Stimulated activated CD4-positive, alpha-beta T cell treated with anti-CD3 and anti-CD28 coated beads, Interleukin-1b, Interleukin-23, amount 100 ng/mL, for 4 hours (primary cell): Measurements from ENCODE around the gene COL28A1.

Source experiments
- DNase-seq, 2 donors: peaks; one replicate each; pipeline ENCODE4 v3.0.0-alpha.2; 2020; ENCODE audit warnings: low read depth in 2 of 2

COL28A1 gene

GRCh38 chr7:7535691-7536090 is at the start of gene COL28A1:
COL28A1 (minus strand) TSS chr7:7535873; CDS start chr7:7532875, 2,998 bp downstream.
- DNase-seq: no peak

- DNase-seq: no peak
Observed at GRCh38 chr7:7584653-7585052, 49.0 kb upstream of the COL28A1 start.

GRCh38 chr7:7583731-7584130 is 48.1 kb upstream of the COL28A1 start:
- DNase-seq: no peak

GRCh38 chr7:7582596-7582995 is 46.9 kb upstream of the COL28A1 start:
- DNase-seq: no peak

- DNase-seq: no peak
Observed at GRCh38 chr7:7581531-7582179, 46.0 kb upstream of the COL28A1 start.

- DNase-seq: no peak
Observed at GRCh38 chr7:7579638-7580037, 44.0 kb upstream of the COL28A1 start.

GRCh38 chr7:7577888-7578287 is 42.2 kb upstream of the COL28A1 start:
- no peak for DNase-seq

GRCh38 chr7:7576344-7576743 is 40.7 kb upstream of the COL28A1 start:
- no peak for DNase-seq

GRCh38 chr7:7573701-7574100 is 38.0 kb upstream of the COL28A1 start:
- no peak for DNase-seq

- no peak for DNase-seq
Observed at GRCh38 chr7:7570584-7570983, 34.9 kb upstream of the COL28A1 start.

GRCh38 chr7:7569615-7570014 is 33.9 kb upstream of the COL28A1 start:
- DNase-seq: no peak

GRCh38 chr7:7569081-7569527 is 33.4 kb upstream of the COL28A1 start:
- DNase-seq: no peak

GRCh38 chr7:7568553-7568952 is 32.9 kb upstream of the COL28A1 start:
- DNase-seq: no peak

GRCh38 chr7:7567898-7568531 is 32.3 kb upstream of the COL28A1 start:
- no peak for DNase-seq

- peak; percentile 75 to 80 for DNase-seq
Observed at GRCh38 chr7:7566651-7567611, 31.3 kb upstream of the COL28A1 start, which contains the start of gene MIOS. MIOS (plus strand) TSS chr7:7566884; CDS start chr7:7572476, 5,592 bp downstream.

GRCh38 chr7:7565746-7566650 is 30.3 kb upstream of the COL28A1 start:
- DNase-seq: no peak

GRCh38 chr7:7565018-7565680 is 29.5 kb upstream of the COL28A1 start:
- DNase-seq: no peak

GRCh38 chr7:7564323-7564780 is 28.7 kb upstream of the COL28A1 start:
- no peak for DNase-seq

GRCh38 chr7:7563813-7564212 is 28.1 kb upstream of the COL28A1 start:
- DNase-seq: no peak

- no peak for DNase-seq
Observed at GRCh38 chr7:7563269-7563668, 27.6 kb upstream of the COL28A1 start.

- no peak for DNase-seq
Observed at GRCh38 chr7:7562736-7563135, 27.1 kb upstream of the COL28A1 start.
